ENCODE measurements around the gene MUC3A.

MUC3A gene

GRCh38 chr7:100947792-100948191 lies 1.5 kb upstream of the MUC3A start:
- no peak for DNase-seq

DNA sequence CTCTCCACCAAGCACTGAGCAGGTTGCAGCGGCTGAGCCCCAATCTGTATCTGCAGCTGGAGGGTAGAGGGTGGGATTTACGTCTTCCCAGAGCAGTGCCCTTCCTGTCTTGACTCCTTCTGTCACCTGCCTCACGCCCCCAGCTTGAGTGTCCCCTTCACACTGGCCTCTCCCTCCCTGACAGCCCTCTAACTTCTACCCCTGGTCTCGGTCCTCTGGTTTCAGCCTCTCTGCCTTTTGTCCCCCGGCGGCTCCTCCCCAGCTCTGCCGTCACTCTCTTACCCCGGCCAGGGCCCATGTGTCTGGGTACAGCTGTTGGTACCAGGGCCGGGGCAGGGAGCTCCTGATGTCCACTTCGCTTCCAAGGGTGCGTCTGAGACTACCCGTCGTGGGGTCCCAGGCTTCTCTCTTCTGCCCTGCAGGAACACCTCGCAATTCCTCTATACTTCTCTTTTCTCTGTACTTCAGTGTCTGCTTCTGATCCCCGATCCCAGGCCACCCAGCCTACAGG lies 654 bp downstream of the MUC3A start:
- no peak for DNase-seq

GRCh38 chr7:100951172-100951571 lies 1.8 kb downstream of the MUC3A start:
- DNase-seq, result no peak

- DNase-seq, result no peak
Measured at GRCh38 chr7:100951888-100952560, 2.7 kb downstream of the MUC3A start.

DNA sequence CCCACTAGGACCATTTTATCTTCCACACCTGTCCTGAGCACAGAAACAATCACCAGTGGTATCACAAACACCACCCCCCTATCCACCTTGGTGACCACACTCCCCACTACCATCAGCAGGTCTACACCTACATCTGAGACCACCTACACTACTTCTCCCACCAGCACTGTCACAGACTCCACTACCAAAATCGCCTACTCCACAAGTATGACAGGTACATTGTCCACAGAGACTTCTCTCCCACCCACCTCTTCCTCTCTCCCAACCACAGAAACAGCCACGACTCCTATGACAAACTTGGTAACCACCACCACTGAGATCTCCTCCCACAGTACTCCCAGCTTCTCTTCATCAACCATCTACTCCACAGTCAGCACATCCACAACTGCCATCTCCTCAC lies 3.3 kb downstream of the MUC3A start:
- no peak for DNase-seq

DNA sequence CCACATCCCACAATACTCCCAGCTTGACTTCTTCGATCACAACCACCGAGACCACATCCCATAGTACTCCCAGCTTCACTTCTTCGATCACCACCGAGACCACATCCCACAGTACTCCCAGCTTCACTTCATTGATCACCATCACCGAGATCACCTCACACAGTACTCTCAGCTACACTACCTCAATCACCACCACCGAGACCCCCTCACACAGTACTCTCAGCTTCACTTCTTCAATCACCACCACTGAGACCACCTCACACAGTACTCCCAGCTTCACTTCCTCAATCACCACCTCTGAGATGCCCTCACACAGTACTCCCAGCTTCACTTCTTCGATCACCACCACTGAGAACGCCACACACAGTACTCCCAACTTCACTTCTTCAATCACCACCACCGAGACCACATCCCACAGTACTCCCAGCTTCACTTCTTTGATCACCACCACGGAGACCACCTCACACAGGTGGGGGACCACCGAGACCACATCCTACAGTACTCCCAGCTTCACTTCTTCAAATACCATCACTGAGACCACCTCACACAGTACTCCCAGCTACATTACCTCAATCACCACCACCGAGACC lies 8.6 kb downstream of the MUC3A start:
- no peak for DNase-seq

- no peak for DNase-seq
Measured at GRCh38 chr7:100959894-100960293, 10.6 kb downstream of the MUC3A start.

DNA sequence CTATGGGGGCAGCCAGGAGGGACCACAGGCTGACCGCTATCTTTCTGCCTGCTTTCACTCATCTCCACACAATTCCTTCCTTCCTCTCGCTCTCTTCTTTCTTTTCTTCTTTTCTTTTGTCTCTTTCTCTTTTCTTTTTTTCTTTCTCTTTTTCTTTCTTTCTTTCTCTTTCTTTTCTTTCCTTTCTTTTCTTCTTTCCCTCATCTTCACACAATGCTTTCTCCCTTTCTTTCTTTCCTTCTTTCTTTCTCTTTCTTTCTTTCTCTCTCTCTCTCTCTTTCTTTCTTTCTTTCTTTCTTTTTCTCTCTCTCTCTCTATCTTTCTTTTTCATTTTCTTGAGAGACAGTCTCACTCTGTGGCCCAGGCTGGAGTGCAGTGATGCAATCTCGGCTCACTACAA lies 13.2 kb downstream of the MUC3A start:
- no peak for DNase-seq

- no peak for DNase-seq
Measured at GRCh38 chr7:100963386-100963785, 14.1 kb downstream of the MUC3A start.

- DNase-seq, result no peak
Measured at GRCh38 chr7:100963874-100964273, 14.5 kb downstream of the MUC3A start.

DNA sequence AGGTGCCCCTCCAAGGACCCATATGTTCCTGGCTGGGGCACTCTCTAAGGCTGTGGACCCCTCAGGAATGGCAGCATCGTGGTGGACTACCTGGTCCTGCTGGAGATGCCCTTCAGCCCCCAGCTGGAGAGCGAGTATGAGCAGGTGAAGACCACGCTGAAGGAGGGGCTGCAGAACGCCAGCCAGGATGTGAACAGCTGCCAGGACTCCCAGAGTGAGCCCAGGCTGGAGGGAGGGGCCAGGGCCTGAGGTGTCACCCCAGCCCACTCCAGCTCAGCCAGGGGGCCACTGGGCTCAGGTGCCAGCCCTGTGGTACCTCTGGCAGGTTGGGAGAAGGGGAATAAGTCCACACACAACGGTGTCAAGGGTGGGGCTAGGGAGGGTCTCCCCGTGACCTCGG lies 15.3 kb downstream of the MUC3A start:
- no peak for DNase-seq

GRCh38 chr7:100965045-100965722 lies 15.8 kb downstream of the MUC3A start:
- no peak for DNase-seq

DNA sequence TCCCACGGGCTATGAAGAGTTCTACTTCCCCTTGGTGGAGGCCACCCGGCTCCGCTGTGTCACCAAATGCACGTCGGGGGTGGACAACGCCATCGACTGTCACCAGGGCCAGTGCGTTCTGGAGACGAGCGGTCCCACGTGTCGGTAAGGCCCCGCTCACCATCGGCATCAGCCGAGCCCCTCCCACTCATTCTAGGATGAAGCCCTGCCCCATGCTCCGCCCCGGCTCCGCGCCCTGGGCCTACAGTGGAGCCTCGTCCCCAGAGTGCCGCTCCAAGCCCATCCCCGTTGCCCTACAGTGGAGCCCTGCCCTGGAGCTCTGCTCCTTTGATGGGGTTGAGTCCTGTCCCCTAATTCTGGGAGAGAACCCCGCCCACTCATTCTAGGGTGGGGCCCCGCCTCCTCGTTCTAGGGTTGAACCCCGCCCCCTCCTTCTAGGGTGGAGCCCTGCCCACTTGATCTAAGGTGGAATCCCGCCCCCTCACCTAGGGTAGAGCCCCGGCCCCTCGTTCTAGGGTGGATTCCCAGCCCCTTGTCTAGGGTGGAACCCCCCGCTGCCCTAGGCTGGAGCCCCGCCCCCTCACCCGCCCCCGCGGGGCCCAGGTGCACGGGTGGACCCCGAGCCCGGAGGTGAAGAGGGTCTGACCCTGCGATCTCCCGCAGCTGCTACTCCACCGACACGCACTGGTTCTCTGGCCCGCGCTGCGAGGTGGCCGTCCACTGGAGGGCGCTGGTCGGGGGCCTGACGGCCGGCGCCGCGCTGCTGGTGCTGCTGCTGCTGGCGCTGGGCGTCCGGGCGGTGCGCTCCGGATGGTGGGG lies 16.6 kb downstream of the MUC3A start:
- DNase-seq, result peak; percentile 89

DNA sequence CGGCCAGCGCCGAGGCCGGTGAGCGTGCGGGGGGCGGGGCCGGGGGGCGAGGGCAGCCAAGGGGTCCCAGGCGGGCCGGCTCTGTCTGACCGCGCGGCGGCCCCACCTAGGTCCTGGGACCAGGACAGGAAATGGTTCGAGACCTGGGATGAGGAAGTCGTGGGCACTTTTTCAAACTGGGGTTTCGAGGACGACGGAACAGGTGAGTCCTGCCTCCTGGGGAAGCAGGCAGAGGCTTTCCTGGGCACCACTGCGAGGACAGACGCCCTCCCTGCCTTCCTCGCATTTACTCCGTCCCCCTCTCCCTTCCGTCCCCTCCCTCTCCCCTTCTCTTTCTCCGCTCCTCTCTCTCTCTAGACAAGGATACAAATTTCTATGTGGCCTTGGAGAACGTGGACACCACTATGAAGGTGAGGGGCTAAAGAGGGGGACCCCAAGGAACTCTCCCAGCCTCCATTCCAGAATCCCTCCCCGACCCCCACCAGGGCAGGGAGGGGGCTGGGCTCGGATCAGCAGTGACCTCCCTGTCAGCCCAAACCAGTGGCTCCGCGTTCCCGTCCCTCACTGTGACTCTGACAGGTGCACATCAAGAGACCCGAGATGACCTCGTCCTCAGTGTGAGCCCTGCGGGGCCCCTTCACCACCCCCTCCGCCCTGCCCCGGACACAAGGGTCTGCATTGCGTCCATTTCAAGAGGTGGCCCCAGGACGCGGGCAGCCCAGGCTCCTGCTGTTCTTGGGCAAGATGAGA lies 17.4 kb downstream of the MUC3A start:
- DNase-seq, result no peak

DNA sequence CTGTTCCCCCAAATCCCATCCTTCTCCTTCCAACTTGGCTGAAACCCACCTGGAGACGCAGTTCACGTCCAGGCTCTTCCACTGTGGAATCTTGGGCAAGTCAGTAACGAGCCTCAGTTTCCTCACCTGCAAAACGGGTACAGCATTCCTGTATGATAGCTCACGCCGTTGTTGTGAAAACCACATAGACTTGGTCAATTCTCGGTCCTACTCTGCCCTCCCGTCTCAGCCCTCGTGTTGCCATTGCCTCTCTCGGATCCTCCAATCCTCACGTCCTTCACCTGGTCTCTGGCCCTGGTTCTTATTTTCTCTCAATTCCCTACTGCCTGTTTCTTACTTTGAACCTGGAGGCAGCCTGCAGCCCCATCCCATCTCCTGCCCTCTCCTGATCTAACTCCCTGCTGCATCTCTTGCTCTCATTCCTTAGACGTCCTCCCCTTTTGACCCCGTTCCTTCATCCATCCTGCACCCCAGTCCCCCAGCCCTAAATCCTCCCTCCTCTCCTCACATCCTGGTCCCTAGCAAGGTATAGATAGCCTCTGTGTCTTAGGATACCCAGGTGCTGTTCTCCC lies 18.0 kb downstream of the MUC3A start:
- no peak for DNase-seq

GRCh38 chr7:100968031-100968430 lies 18.7 kb downstream of the MUC3A start:
- no peak for DNase-seq

GRCh38 chr7:100968650-100969049 lies 19.3 kb downstream of the MUC3A start:
- DNase-seq, result no peak

GRCh38 chr7:100969066-100969615 lies 19.8 kb downstream of the MUC3A start, which contains the start of gene MUC12:
MUC12 (plus strand) TSS chr7:100969565; CDS start chr7:100969623, 58 bp downstream.
- no peak for DNase-seq

DNA sequence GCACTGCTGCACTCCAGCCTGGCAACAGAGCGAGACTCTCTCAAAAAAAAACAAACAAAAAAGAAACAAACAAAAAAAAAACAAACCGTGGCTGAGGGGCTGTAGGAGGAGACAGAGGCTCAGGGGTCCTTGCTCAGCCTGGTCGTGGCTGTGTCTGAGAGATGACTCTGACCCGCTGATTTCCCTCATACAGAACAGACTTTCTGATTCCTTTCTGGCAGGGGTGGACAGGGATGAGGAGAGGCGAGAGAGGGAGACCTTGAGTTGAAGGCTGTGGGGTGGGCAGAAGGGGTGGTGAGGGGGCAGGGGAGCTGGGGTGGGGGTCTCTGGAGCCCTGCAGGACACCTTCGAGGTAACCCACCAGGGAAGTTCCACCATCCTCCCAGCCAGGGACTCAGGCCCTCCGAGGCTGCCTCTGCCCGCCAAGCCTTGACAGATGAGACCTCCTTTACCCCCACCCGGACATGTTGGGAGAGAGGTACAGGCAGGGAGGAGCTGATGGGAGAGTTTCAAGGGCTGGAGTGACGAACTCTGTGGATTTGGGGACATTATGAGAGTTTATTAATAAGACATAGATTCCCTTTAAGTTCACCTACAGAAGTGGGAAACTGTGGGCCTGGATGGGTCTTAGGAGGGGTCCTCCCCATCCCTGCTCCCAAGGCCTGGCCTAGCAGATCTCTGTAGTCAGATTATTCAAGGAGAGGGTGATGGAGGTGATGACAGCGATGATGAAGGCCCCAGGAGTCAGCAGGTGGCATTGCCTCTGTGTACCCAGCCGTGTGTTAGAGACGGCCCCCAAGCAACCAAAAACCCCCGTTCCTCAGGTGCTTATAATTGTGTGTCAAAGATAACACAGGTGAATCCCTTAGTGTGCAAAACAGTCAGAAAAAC lies 22.0 kb downstream of the MUC3A start:
- DNase-seq, result no peak

DNA sequence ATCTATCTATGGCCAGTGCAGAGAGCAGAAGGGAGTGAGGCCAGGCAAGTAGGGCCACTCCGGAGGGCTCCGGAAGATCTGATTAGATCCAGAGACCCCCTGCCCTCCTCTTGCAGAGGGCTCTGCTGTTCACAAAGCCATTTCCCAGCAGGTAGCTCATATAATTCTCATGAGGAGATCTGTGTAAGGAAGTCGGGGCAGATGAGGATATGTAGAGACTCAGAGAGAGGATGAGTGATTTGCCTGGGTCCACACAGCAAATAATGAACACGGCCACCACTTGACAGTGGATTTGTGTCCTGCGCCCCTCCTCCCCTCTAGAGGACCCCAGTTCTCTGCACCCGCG lies 22.6 kb downstream of the MUC3A start:
- no peak for DNase-seq

DNA sequence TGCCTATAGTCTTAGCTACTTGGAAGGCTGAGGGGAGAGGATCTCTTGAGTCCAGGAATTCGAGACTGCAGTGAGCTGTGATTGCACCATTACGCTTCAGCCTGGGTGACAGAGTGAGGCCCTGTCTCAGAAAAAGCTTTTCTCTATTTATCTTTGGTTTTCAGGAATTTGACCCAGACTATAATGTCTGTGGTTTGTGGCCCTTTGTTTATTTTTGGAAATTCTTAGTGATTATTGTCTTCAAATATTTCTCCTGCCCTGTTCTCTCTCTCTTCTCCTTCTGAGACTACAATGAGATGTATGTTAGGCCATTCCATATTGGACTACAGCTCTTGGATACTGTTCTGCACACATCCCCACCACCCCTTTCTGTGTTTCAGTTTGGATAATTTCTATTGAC lies 24.7 kb downstream of the MUC3A start:
- no peak for DNase-seq
